ENCODE measurements around the gene LRBA.

DNA sequence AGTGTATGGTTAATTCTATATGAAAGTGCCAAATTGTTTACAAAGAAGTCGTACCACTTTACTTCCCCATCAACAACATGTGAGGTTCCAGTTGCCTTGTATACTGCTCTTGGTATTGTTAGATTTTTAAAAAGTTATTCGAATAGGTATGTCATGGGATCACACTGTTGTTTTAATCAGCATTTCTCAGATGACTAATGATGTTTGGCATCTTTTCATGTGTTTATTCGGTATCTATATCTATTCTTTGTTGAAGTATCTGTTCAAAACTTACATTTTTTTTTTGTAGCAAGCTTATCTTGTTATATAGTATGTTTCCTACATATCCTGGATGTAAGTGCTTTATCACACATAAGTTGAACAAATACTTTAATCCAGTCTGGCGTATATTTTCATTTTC lies 532.5 kb downstream of the LRBA start:
- no peak for TF ChIP-seq POLR2A (IDR thresholded peaks at IDR 0.05)
- no peak for TF ChIP-seq CTCF (IDR thresholded peaks at IDR 0.05)
- no peak for TF ChIP-seq POLR2AphosphoS5 (IDR thresholded peaks at IDR 0.05)

Data from stomach (tissue), 4 donors.